Measurements from ENCODE around the gene IRF2BP2.

Gene IRF2BP2

DNA sequence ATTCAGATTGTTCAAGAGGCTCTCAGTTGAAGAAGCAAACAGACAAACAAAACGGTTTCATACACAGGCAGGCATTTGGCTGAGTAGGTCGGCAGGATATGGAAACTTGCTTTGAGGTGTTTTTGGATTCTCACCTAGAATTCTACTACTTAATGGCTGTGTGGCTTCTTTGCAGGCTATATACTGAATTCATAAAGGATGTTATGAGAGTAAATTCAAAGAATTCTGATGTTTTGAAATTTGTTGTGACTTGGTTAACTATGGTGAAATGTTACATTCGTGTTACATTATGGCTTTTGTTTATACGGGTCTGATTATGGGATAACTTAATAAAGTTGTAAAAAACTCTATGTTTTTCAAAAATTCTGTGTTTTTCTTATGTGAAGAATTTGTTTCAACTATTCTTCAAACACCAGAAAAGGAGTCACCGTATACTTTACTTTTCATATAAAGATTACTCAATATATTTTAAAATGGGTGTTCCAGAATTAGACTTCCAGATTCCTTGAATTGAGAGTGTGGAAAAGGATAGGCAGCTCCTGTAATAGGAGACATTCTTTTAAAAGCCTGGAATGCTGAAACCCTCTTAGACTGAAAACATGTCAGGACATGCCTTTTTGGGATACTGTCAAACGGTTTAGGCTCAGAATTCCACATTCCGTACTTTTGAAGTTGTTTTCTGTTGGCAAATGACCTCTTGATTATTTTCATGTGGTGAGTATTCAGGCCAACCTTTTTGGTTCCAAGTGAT, 8.2 kb upstream of the IRF2BP2 start:
- Histone ChIP-seq H3K4me1 (ENCODE audit: insufficient read depth, low read length) (peaks cover 22% of the 10 kb centered on the region), H3K9me3 (ENCODE audit: insufficient read depth, low read length, severe bottlenecking) (no peaks in the 10 kb centered on the region), H3K27me3 (ENCODE audit: insufficient read depth, low read length, poor library complexity) (no peaks in the 10 kb centered on the region), H3K9ac (ENCODE audit: low read depth, low read length) (no peak overlapping the region), H2AFZ (ENCODE audit: low read depth, low read length) (no peak overlapping the region), H3K4me2 (ENCODE audit: insufficient read depth, low read length) (no peak overlapping the region), H4K20me1 (ENCODE audit: insufficient read depth, low read length) (no peaks in the 10 kb centered on the region), H3K4me3 (ENCODE audit: low read depth in 1 of 2, low read length in 2 of 2) (no peak overlapping the region), H3K27ac (ENCODE audit: low read length) (no peak overlapping the region), H3K36me3 (ENCODE audit: insufficient read depth, low read length) (no peaks in the 10 kb centered on the region), H3K79me2 (ENCODE audit: insufficient read depth, low read length) (no peaks in the 10 kb centered on the region)
- DNase-seq = no peak
- TF ChIP-seq, protein P1, sequence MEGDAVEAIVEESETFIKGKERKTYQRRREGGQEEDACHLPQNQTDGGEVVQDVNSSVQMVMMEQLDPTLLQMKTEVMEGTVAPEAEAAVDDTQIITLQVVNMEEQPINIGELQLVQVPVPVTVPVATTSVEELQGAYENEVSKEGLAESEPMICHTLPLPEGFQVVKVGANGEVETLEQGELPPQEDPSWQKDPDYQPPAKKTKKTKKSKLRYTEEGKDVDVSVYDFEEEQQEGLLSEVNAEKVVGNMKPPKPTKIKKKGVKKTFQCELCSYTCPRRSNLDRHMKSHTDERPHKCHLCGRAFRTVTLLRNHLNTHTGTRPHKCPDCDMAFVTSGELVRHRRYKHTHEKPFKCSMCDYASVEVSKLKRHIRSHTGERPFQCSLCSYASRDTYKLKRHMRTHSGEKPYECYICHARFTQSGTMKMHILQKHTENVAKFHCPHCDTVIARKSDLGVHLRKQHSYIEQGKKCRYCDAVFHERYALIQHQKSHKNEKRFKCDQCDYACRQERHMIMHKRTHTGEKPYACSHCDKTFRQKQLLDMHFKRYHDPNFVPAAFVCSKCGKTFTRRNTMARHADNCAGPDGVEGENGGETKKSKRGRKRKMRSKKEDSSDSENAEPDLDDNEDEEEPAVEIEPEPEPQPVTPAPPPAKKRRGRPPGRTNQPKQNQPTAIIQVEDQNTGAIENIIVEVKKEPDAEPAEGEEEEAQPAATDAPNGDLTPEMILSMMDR (IDR thresholded peaks at IDR 0.05; ENCODE audit: borderline replicate concordance, extremely low read depth, low read length, poor library complexity, severe bottlenecking) = no peak
- no peak for TF ChIP-seq EZH2 (IDR thresholded peaks at IDR 0.05; ENCODE audit: borderline replicate concordance, low read depth, low read length, severe bottlenecking)
- no peak for ATAC-seq (ENCODE audit: insufficient read depth, low read depth)

DNA sequence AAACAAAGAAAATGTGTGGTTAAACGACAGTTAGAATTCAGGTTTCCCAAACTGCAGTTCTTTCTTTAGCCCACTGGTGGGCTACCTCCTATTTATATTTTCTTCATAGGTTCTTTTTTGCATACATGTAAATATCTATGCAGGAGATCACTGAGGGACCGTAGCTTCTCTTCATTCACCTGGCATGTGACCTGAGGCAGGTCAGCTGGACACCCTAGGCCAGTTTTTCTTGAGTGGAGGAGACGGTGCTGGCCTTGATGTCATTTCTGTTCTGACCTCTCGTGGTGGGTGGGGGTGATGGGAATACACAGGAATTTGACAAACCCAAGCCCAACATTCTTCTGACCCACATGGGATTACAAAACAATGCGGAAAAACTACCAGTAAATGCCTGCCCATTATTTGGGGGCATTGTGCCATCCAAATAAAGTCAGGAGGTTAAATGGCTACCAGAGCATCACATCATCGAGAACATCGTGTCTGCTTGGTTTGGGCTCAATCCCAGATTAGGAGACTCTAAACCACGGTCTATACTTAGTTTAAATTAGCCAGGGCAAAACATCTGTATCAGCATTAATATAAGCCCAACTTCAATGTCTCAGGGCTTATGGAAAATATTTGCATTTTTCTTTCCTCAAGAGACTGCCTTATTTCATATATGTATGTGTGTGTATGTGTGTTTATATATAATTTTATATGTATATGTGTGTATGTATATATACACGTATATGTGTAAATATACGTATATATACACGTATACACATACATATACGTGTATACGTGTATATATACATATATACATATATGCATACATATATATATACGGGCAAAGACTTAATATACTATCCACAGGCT, 7.4 kb upstream of the IRF2BP2 start:
- Histone ChIP-seq H2AFZ (ENCODE audit: low read depth, low read length) (no peak overlapping the region), H3K36me3 (ENCODE audit: insufficient read depth, low read length) (no peaks in the 10 kb centered on the region), H3K4me1 (ENCODE audit: insufficient read depth, low read length) (peaks cover 30% of the 10 kb centered on the region), H4K20me1 (ENCODE audit: insufficient read depth, low read length) (no peaks in the 10 kb centered on the region), H3K27me3 (ENCODE audit: insufficient read depth, low read length, poor library complexity) (no peaks in the 10 kb centered on the region), H3K4me3 (ENCODE audit: low read depth in 1 of 2, low read length in 2 of 2) (no peak overlapping the region), H3K4me2 (ENCODE audit: insufficient read depth, low read length) (no peak overlapping the region), H3K79me2 (ENCODE audit: insufficient read depth, low read length) (no peaks in the 10 kb centered on the region), H3K9ac (ENCODE audit: low read depth, low read length) (no peak overlapping the region), H3K27ac (ENCODE audit: low read length) (no peak overlapping the region), H3K9me3 (ENCODE audit: insufficient read depth, low read length, severe bottlenecking) (no peaks in the 10 kb centered on the region)
- TF ChIP-seq, protein P1 (IDR thresholded peaks at IDR 0.05; ENCODE audit: borderline replicate concordance, extremely low read depth, low read length, poor library complexity, severe bottlenecking) = peak; percentile 52
- TF ChIP-seq EZH2 (IDR thresholded peaks at IDR 0.05; ENCODE audit: borderline replicate concordance, low read depth, low read length, severe bottlenecking) = no peak
- DNase-seq (no peak), ATAC-seq (ENCODE audit: insufficient read depth, low read depth) (no peak)

DNA sequence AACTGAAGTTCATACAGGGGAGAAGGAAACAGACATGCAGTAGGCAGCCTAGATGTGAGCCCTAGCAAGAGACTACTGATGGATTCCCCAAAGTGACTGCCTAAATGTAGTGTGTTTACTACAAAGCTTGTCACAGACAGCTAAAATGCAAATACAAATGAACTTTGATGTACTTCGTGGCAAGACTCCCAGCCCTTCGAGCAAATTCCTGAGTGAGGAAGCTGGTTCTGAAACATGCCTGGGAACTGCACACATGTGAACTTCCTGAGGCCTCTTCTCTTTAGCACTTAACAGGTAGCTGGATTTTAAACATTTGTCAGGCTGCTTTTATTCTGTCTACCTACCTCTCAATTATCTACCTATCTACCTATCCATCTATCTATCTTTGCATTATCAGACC, 6.7 kb upstream of the IRF2BP2 start:
- no peak overlapping the region for H3K4me3 ChIP-seq (ENCODE audit: low read depth in 1 of 2, low read length in 2 of 2)
- H3K9ac ChIP-seq (ENCODE audit: low read depth, low read length) = no peak overlapping the region
- H2AFZ ChIP-seq (ENCODE audit: low read depth, low read length) = peak overlapping the region; percentile 10; the same call in 1 of the 2 replicates
- H3K9me3 ChIP-seq (ENCODE audit: insufficient read depth, low read length, severe bottlenecking) = no peaks in the 10 kb centered on the region
- DNase-seq (no peak), ATAC-seq (ENCODE audit: insufficient read depth, low read depth) (no peak)
- TF ChIP-seq, protein P1 (IDR thresholded peaks at IDR 0.05; ENCODE audit: borderline replicate concordance, extremely low read depth, low read length, poor library complexity, severe bottlenecking) = no peak
- TF ChIP-seq EZH2 (IDR thresholded peaks at IDR 0.05; ENCODE audit: borderline replicate concordance, low read depth, low read length, severe bottlenecking) = no peak
- no peaks in the 10 kb centered on the region for H3K27me3 ChIP-seq (ENCODE audit: insufficient read depth, low read length, poor library complexity)
- H4K20me1 ChIP-seq (ENCODE audit: insufficient read depth, low read length) = no peaks in the 10 kb centered on the region
- no peak overlapping the region for H3K4me2 ChIP-seq (ENCODE audit: insufficient read depth, low read length)
- no peaks in the 10 kb centered on the region for H3K79me2 ChIP-seq (ENCODE audit: insufficient read depth, low read length)
- H3K4me1 ChIP-seq (ENCODE audit: insufficient read depth, low read length) = peaks cover 37% of the 10 kb centered on the region
- H3K36me3 ChIP-seq (ENCODE audit: insufficient read depth, low read length) = no peaks in the 10 kb centered on the region
- 0 out of 2 replicates have a peak overlapping the region, but pooled peaks have one; percentile 20 for H3K27ac ChIP-seq (ENCODE audit: low read length)
